RWPE2 (cell line): ENCODE measurements around the gene RNASE11.

Experiments
- ATAC-seq: fragments of 200-7000 bp; cut with Tn5 transposase; 3 replicates; pipeline ENCODE4 v1.9.1; 2021; ENCODE audit warnings: low read depth
- DNase-seq: peaks from one replicate; pipeline ENCODE4 v3.0.0-alpha.2; 2020; ENCODE audit warnings: low spot score
- H3K27ac ChIP-seq: fragments of 450-650 bp; 2 replicates; pipeline ENCODE4 v1.5.1; 2017; ENCODE audit warnings: mild to moderate bottlenecking; ENCODE audit not compliant: poor library complexity, severe bottlenecking
- H3K27me3 ChIP-seq: fragments of 250-450 bp; sonication (Bioruptor Pico); 2 replicates; pipeline ENCODE4 v1.5.1; 2021; ENCODE audit warnings: mild to moderate bottlenecking, moderate library complexity; ENCODE audit not compliant: insufficient read depth, poor library complexity, severe bottlenecking
- H3K36me3 ChIP-seq: fragments of 250-450 bp; sonication (Bioruptor Pico); 2 replicates; pipeline ENCODE4 v1.5.1; 2020; ENCODE audit warnings: low read depth, mild to moderate bottlenecking, moderate library complexity
- H3K4me1 ChIP-seq: fragments of 250-450 bp; sonication (Bioruptor Pico); 2 replicates; pipeline ENCODE4 v1.5.1; 2021; ENCODE audit warnings: mild to moderate bottlenecking, moderate library complexity; ENCODE audit not compliant: insufficient read depth, poor library complexity, severe bottlenecking
- H3K4me3 ChIP-seq: fragments of 250-450 bp; sonication (Bioruptor Pico); 2 replicates; pipeline ENCODE4 v1.5.1; 2021; ENCODE audit warnings: mild to moderate bottlenecking, moderate library complexity; ENCODE audit not compliant: severe bottlenecking
- H3K9me3 ChIP-seq: fragments of 250-450 bp; sonication (Bioruptor Pico); 2 replicates; pipeline ENCODE4 v1.5.1; 2021; ENCODE audit warnings: mild to moderate bottlenecking, moderate library complexity; ENCODE audit not compliant: severe bottlenecking
- CTCF ChIP-seq: fragments of 450-650 bp; IDR thresholded peaks from one replicate; pipeline ENCODE4 v1.5.1; 2017; ENCODE audit warnings: mild to moderate bottlenecking, moderate library complexity; ENCODE audit not compliant: poor library complexity, severe bottlenecking

The RNASE11 gene

DNA sequence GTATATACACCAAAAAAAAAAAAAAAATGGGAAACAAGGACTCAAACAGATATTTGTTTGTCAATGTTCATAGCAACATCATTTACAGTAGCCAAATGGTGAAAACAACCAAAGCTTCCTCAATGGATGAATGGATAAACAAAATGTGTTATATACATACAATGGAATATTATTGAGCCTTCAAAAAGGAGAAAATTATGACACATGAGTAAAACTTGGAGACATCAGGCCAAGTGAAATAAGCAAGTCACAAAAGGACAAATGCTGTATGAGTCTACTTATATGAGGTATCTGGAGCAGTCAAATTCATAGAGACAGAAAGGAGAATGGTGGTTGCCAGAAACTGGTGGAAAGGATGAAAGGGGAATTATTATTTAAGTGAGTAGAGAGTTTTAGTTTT, 34.8 kb downstream of the RNASE11 start:
- H3K27ac ChIP-seq: no peak overlapping the region
- H3K4me1 ChIP-seq: no peaks in the 10 kb centered on the region
- no peak for DNase-seq
- no peak for TF ChIP-seq CTCF
- no peak overlapping the region for H3K4me3 ChIP-seq
- ATAC-seq: no peak
- H3K36me3 ChIP-seq: no peaks in the 10 kb centered on the region
- no peaks in the 10 kb centered on the region for H3K27me3 ChIP-seq
- no peaks in the 10 kb centered on the region for H3K9me3 ChIP-seq

DNA sequence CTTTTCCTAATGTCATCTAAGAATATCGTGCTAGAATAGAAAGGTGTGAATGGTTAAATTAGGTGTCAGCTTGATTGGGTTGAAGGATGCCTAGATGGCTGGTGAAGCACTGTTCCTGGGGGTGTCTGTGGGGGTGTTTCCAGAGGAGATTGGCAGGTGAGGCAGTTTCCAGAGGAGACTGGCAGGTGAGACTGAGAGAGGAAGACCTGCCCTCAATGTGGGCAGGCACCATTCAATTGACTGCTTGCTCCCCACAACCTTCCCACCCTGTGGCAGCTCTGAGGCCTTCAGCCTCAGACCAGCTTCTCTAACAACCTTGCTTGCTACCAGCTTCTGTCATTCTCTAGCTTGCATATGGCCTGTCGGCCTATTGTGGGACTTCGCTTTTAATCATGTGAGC, 36.2 kb downstream of the RNASE11 start:
- TF ChIP-seq CTCF: no peak
- ATAC-seq: no peak
- Histone ChIP-seq H3K27me3 (no peaks in the 10 kb centered on the region), H3K4me1 (no peaks in the 10 kb centered on the region), H3K36me3 (no peaks in the 10 kb centered on the region), H3K4me3 (no peak overlapping the region), H3K9me3 (no peaks in the 10 kb centered on the region), H3K27ac (no peak overlapping the region)
- no peak for DNase-seq

- TF ChIP-seq CTCF: no peak
- H3K36me3 ChIP-seq: no peaks in the 10 kb centered on the region
These were observed 36.9 kb downstream of the RNASE11 start for GRCh38 chr14:20550926-20551325.

DNA sequence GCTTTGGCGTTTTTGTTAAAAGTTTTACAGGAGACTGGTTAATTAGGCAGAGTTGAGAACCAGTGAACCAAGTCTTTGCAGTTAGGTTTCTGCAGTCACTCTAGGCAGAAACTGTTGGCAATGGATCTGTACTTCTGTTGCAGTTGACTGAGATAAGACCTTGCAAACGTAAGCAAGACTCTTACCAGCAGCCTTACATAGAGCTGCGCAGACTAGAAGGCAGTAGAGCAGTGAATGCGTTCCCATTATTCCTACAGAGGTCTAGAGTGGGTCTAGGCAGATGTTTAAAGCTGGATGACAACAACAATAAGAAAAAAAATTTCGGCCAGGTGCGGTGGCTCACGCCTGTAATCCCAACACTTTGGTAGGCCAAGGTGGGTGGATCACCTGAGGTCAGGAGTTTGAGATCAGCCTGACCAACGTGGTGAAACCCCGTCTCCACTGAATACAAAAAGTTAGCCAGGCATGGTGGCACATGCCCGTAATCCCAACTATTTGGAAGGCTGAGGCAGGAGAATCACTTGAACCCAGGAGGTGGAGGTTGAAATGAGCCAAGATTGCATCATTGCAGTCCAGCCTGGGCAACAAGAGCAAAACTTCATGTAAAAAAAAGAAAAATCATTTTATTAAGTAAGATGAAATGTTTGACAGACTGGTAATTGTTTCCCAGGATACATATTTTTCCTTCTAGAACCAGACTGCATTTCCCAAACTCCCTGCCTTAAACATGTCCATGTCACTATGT, 39.2 kb downstream of the RNASE11 start:
- DNase-seq: no peak
- H3K4me1 ChIP-seq: no peaks in the 10 kb centered on the region
- peaks cover 11% of the 10 kb centered on the region for H3K27me3 ChIP-seq
- no peak overlapping the region for H3K27ac ChIP-seq
- H3K9me3 ChIP-seq: no peaks in the 10 kb centered on the region
- no peaks in the 10 kb centered on the region for H3K36me3 ChIP-seq
- no peak for ATAC-seq
- no peak overlapping the region for H3K4me3 ChIP-seq
- no peak for TF ChIP-seq CTCF

More at GRCh38 chr14:20550926-20551325, 36.9 kb downstream of the RNASE11 start:
- DNase-seq (no peak), ATAC-seq (no peak)
- Histone ChIP-seq H3K4me1 (no peaks in the 10 kb centered on the region), H3K4me3 (no peak overlapping the region), H3K27me3 (peaks cover under 1% of the 10 kb centered on the region), H3K27ac (no peak overlapping the region), H3K9me3 (no peaks in the 10 kb centered on the region)

GRCh38 chr14:20546877-20547276, 40.9 kb downstream of the RNASE11 start:
- no peaks in the 10 kb centered on the region for H3K4me1 ChIP-seq
- no peak overlapping the region for H3K4me3 ChIP-seq
- DNase-seq (no peak), ATAC-seq (no peak; the same call in 2 of the 3 replicates)
- TF ChIP-seq CTCF: no peak
- no peaks in the 10 kb centered on the region for H3K36me3 ChIP-seq
- no peak overlapping the region for H3K27ac ChIP-seq
- no peaks in the 10 kb centered on the region for H3K9me3 ChIP-seq
- H3K27me3 ChIP-seq: peaks cover 11% of the 10 kb centered on the region
